NCI-H1417 treated with DMSO at 0.1 percent for 48 hours (cell line): ENCODE results near the gene WNT6.
"Not testable (repeated sequence)": the region's sequence is repeated elsewhere in the genome, so short reads cannot be mapped to it uniquely, and the experiment has no call there.

Experiments used
- DNase-seq: peaks from one replicate; lab custom pipeline; 2025; lab: John Stamatoyannopoulos, UW

The WNT6 gene

GRCh38 chr2:218830526-218831306 is 28.9 kb upstream of the WNT6 start:
- no peak for DNase-seq

- DNase-seq = no peak
Measured at GRCh38 chr2:218831378-218831990, 28.1 kb upstream of the WNT6 start, which contains the start of gene PRKAG3. TSS of gene PRKAG3 (minus strand) at chr2:218831803.

GRCh38 chr2:218832081-218832480 is 27.5 kb upstream of the WNT6 start:
- no peak for DNase-seq

GRCh38 chr2:218832520-218832919 is 27.1 kb upstream of the WNT6 start:
- DNase-seq = no peak

GRCh38 chr2:218833023-218833609 is 26.5 kb upstream of the WNT6 start:
- no peak for DNase-seq

- DNase-seq = no peak
Measured at GRCh38 chr2:218834685-218835084, 24.9 kb upstream of the WNT6 start.

- no peak for DNase-seq
Measured at GRCh38 chr2:218837495-218837894, 22.1 kb upstream of the WNT6 start.

- no peak for DNase-seq
Measured at GRCh38 chr2:218839430-218839829, 20.2 kb upstream of the WNT6 start.

- no peak for DNase-seq
Measured at GRCh38 chr2:218839888-218840287, 19.7 kb upstream of the WNT6 start.

- DNase-seq = not testable (repeated sequence)
Measured at GRCh38 chr2:218844334-218844733, 15.3 kb upstream of the WNT6 start.

GRCh38 chr2:218846963-218847362 is 12.6 kb upstream of the WNT6 start:
- DNase-seq = not testable (repeated sequence)

- no peak for DNase-seq
Measured at GRCh38 chr2:218849721-218850120, 9.9 kb upstream of the WNT6 start.

GRCh38 chr2:218850796-218851195 is 8.8 kb upstream of the WNT6 start:
- DNase-seq = no peak

- no peak for DNase-seq
Measured at GRCh38 chr2:218851286-218851685, 8.3 kb upstream of the WNT6 start.

- DNase-seq = peak; percentile 5
Measured at GRCh38 chr2:218852911-218853667, 6.5 kb upstream of the WNT6 start.

GRCh38 chr2:218853766-218854165 is 5.8 kb upstream of the WNT6 start:
- peak; percentile 16 for DNase-seq

GRCh38 chr2:218854860-218855259 is 4.7 kb upstream of the WNT6 start:
- no peak for DNase-seq

- DNase-seq = no peak
Measured at GRCh38 chr2:218855305-218856166, 4.1 kb upstream of the WNT6 start.

- no peak for DNase-seq
Measured at GRCh38 chr2:218856167-218856895, 3.3 kb upstream of the WNT6 start.

GRCh38 chr2:218856896-218857243 is 2.7 kb upstream of the WNT6 start:
- no peak for DNase-seq
